CD4-positive, alpha-beta T cell treated with Interleukin-17A for 1 hour (primary cell): Measurements from ENCODE around the gene TFIP11.
A peak's percentile ranks its signal among the peaks of the same experiment; 100 is the strongest.

Experiments
- DNase-seq: peaks from one replicate; pipeline ENCODE4 v3.0.0-alpha.2; 2020

The TFIP11 gene

GRCh38 chr22:26502688-26503561, 9.3 kb downstream of the TFIP11 start:
- peak; percentile 80 for DNase-seq

- DNase-seq, result no peak
Measured at GRCh38 chr22:26501996-26502395, 10.3 kb downstream of the TFIP11 start.

- no peak for DNase-seq
Measured at GRCh38 chr22:26499188-26499703, 13.0 kb downstream of the TFIP11 start.

- DNase-seq, result no peak
Measured at GRCh38 chr22:26496456-26496855, 15.8 kb downstream of the TFIP11 start.

GRCh38 chr22:26494506-26494905, 17.8 kb downstream of the TFIP11 start:
- no peak for DNase-seq

- DNase-seq, result no peak
Measured at GRCh38 chr22:26492220-26492619, 20.1 kb downstream of the TFIP11 start.

- no peak for DNase-seq
Measured at GRCh38 chr22:26489447-26490036, 22.7 kb downstream of the TFIP11 start.

- no peak for DNase-seq
Measured at GRCh38 chr22:26487996-26488395, 24.3 kb downstream of the TFIP11 start.

- DNase-seq, result no peak
Measured at GRCh38 chr22:26486394-26486793, 25.9 kb downstream of the TFIP11 start.

GRCh38 chr22:26485806-26486390, 26.4 kb downstream of the TFIP11 start:
- no peak for DNase-seq

GRCh38 chr22:26485013-26485412, 27.3 kb downstream of the TFIP11 start:
- no peak for DNase-seq

- DNase-seq, result peak; percentile 59
Measured at GRCh38 chr22:26484360-26484706, 27.9 kb downstream of the TFIP11 start.

GRCh38 chr22:26483439-26484359, 28.6 kb downstream of the TFIP11 start, which contains the start of the genes HPS4 and SRRD:
Gene HPS4, minus strand, starts transcription at chr22:26483783. Its CDS starts 2,021 bp downstream, at chr22:26481762.
Gene SRRD, plus strand, starts transcription at chr22:26483877. Its CDS starts 14 bp downstream, at chr22:26483891.
- DNase-seq, result peak; percentile 94

- DNase-seq, result no peak
Measured at GRCh38 chr22:26483043-26483438, 29.2 kb downstream of the TFIP11 start.

GRCh38 chr22:26482161-26482560, 30.1 kb downstream of the TFIP11 start:
- peak; percentile 18 for DNase-seq

- DNase-seq, result no peak
Measured at GRCh38 chr22:26481694-26482093, 30.6 kb downstream of the TFIP11 start.

GRCh38 chr22:26481112-26481693, 31.1 kb downstream of the TFIP11 start:
- DNase-seq, result no peak

GRCh38 chr22:26480611-26480932, 31.7 kb downstream of the TFIP11 start:
- no peak for DNase-seq

- no peak for DNase-seq
Measured at GRCh38 chr22:26479792-26480610, 32.3 kb downstream of the TFIP11 start.

- no peak for DNase-seq
Measured at GRCh38 chr22:26479043-26479791, 33.1 kb downstream of the TFIP11 start.

- DNase-seq, result no peak
Measured at GRCh38 chr22:26477341-26477731, 34.9 kb downstream of the TFIP11 start.
